Measurements from ENCODE around the gene STRA6. TPM values are rescaled to one million over a fixed set of nuclear protein-coding genes. Genes with fewer than 3 reads are reported as not detected.

Gene STRA6
- total RNA-seq, 1 experiment from 2014 or later, result 2.1 TPM

DNA sequence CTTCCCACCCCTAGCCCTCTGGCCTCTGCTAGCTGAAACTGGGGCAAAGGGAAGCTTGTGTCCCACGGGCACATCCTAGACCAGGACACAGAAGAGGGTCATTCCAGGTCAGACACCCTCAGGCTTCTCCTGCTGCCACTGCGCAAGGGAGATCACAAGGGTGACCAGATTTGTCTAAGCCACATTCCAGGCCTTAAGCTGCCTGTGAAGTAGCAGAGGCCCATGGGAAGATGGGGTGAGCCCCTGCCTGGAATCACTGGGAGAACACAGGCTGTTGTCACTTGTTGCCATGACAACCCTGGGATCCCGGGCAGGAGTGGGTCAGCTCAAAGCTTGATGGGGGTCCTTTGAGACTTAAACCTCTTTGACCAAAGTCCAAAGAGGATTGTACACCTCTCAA, 10.8 kb downstream of the STRA6 start:
- intact Hi-C loops (cut with micrococcal nuclease; ENCODE audit: unreplicated experiment), result no loop called here
- no peak overlapping the region for H3K4me3 Mint-ChIP-seq (ENCODE audit: unreplicated experiment)
- peaks cover 7% of the 10 kb centered on the region for H3K4me1 Mint-ChIP-seq (ENCODE audit: low read depth, unreplicated experiment)
- Histone ChIP-seq H3K36me3 (ENCODE audit: control insufficient read depth, insufficient read depth, low read length) (no peaks in the 10 kb centered on the region), H3K4me3 (ENCODE audit: low read depth, low read length) (no peak overlapping the region), H3K27me3 (replicated peaks; ENCODE audit: control insufficient read depth, insufficient read depth, low read length) (no peaks in the 10 kb centered on the region), H3K4me1 (peaks cover 15% of the 10 kb centered on the region), H3K9me3 (no peaks in the 10 kb centered on the region)
- H3K36me3 Mint-ChIP-seq (ENCODE audit: insufficient read depth, unreplicated experiment), result peaks cover 5% of the 10 kb centered on the region
- BruUV-seq (replicated peaks), result no TSS peak
- H3K9me3 Mint-ChIP-seq (ENCODE audit: unreplicated experiment), result no peaks in the 10 kb centered on the region
- H3K27me3 Mint-ChIP-seq (ENCODE audit: insufficient read depth, unreplicated experiment), result peaks cover 5% of the 10 kb centered on the region
- POLR2A ChIA-PET, result no interaction called here
- peak; percentile 44 to 50 for DNase-seq
- CTCF ChIA-PET, result no interaction called here
- H3K27ac Mint-ChIP-seq (ENCODE audit: unreplicated experiment), result no peak overlapping the region
- TF ChIP-seq, protein P1, sequence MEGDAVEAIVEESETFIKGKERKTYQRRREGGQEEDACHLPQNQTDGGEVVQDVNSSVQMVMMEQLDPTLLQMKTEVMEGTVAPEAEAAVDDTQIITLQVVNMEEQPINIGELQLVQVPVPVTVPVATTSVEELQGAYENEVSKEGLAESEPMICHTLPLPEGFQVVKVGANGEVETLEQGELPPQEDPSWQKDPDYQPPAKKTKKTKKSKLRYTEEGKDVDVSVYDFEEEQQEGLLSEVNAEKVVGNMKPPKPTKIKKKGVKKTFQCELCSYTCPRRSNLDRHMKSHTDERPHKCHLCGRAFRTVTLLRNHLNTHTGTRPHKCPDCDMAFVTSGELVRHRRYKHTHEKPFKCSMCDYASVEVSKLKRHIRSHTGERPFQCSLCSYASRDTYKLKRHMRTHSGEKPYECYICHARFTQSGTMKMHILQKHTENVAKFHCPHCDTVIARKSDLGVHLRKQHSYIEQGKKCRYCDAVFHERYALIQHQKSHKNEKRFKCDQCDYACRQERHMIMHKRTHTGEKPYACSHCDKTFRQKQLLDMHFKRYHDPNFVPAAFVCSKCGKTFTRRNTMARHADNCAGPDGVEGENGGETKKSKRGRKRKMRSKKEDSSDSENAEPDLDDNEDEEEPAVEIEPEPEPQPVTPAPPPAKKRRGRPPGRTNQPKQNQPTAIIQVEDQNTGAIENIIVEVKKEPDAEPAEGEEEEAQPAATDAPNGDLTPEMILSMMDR (IDR thresholded peaks at IDR 0.05; ENCODE audit: insufficient read depth in 1 of 2, low read depth in 1 of 2, low read length in 1 of 2, severe bottlenecking in 1 of 2, unreplicated experiment in 1 of 2), result no peak

DNA sequence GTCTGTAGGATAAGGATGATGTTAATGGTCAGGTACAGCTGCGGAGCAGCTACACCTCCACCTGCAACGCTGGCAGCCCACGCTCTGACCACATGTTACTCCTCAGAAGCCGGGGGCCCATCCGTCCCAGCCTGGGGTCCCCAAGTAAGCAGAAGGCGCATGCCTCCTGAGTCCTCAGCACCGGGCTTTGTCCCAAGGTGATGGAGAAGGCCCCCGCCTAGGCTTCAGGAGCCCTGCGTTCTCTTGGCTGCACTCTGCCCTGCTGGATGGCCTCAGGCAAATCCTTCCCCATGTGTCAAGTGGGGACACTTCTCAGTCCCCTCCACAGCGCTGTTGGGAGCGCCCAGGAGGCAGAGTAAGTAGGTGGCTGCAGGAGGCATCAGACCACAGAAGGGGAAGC, 14.4 kb downstream of the STRA6 start:
- Mint-ChIP-seq H3K4me3 (ENCODE audit: unreplicated experiment) (no peak overlapping the region), H3K36me3 (ENCODE audit: insufficient read depth, unreplicated experiment) (peaks cover 5% of the 10 kb centered on the region), H3K27ac (ENCODE audit: unreplicated experiment) (no peak overlapping the region), H3K27me3 (ENCODE audit: insufficient read depth, unreplicated experiment) (peaks cover 8% of the 10 kb centered on the region), H3K9me3 (ENCODE audit: unreplicated experiment) (no peaks in the 10 kb centered on the region), H3K4me1 (ENCODE audit: low read depth, unreplicated experiment) (peaks cover 7% of the 10 kb centered on the region)
- H3K27me3 ChIP-seq (replicated peaks; ENCODE audit: control insufficient read depth, insufficient read depth, low read length), result no peaks in the 10 kb centered on the region
- intact Hi-C loops (cut with micrococcal nuclease; ENCODE audit: unreplicated experiment), result no loop called here
- H3K9me3 ChIP-seq, result no peaks in the 10 kb centered on the region
- DNase-seq, result no peak
- no TSS peak for BruUV-seq (replicated peaks)
- POLR2A ChIA-PET, result no interaction called here
- H3K36me3 ChIP-seq (ENCODE audit: control insufficient read depth, insufficient read depth, low read length), result no peaks in the 10 kb centered on the region
- CTCF ChIA-PET, result no interaction called here
- H3K4me1 ChIP-seq, result peaks cover 15% of the 10 kb centered on the region
- TF ChIP-seq, protein P1 (IDR thresholded peaks at IDR 0.05; ENCODE audit: insufficient read depth in 1 of 2, low read depth in 1 of 2, low read length in 1 of 2, severe bottlenecking in 1 of 2, unreplicated experiment in 1 of 2), result no peak
- H3K4me3 ChIP-seq (ENCODE audit: low read depth, low read length), result no peak overlapping the region

DNA sequence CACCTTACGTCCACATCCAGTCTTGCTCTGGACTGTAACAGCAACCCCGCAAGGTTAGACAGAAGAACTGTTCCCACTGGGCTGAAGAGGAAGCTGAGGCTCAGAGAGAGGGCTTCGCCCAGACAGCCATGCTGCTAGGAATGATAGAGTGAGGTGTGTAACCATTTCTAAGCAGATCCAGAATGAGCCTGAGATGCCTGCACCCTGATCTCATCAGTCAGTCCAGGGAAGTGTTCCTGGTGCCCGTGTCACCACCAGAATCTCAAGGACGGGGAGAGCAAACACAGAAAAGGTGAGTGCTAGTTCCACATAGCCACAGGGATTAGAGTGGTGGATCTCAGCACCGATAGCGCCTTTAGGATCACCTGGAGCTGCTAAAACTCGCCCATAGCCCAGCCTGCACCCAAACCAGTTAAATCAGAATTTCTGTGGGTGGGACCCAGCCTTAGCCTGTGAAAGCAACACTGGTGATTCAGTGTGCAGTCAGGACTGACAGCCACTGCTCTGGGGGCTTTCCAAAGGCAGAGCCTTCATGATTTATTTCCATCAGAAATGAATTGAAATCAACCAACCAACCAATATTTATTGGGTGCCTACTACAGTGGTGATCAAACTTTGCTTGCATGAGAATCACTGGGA, 16.8 kb downstream of the STRA6 start:
- H3K27me3 ChIP-seq (replicated peaks; ENCODE audit: control insufficient read depth, insufficient read depth, low read length), result no peaks in the 10 kb centered on the region
- no peaks in the 10 kb centered on the region for H3K9me3 ChIP-seq
- H3K4me1 ChIP-seq, result peaks cover 10% of the 10 kb centered on the region; the same call in 1 of the 2 replicates
- Mint-ChIP-seq H3K4me1 (ENCODE audit: low read depth, unreplicated experiment) (no peaks in the 10 kb centered on the region), H3K36me3 (ENCODE audit: insufficient read depth, unreplicated experiment) (no peaks in the 10 kb centered on the region), H3K4me3 (ENCODE audit: unreplicated experiment) (no peak overlapping the region), H3K27me3 (ENCODE audit: insufficient read depth, unreplicated experiment) (peaks cover 13% of the 10 kb centered on the region), H3K9me3 (ENCODE audit: unreplicated experiment) (no peaks in the 10 kb centered on the region), H3K27ac (ENCODE audit: unreplicated experiment) (no peak overlapping the region)
- intact Hi-C loops (cut with micrococcal nuclease; ENCODE audit: unreplicated experiment), result no loop called here
- TF ChIP-seq, protein P1 (IDR thresholded peaks at IDR 0.05; ENCODE audit: insufficient read depth in 1 of 2, low read depth in 1 of 2, low read length in 1 of 2, severe bottlenecking in 1 of 2, unreplicated experiment in 1 of 2), result no peak
- ChIA-PET POLR2A (no interaction called here), CTCF (no interaction called here)
- no peak for DNase-seq
- no peak overlapping the region for H3K4me3 ChIP-seq (ENCODE audit: low read depth, low read length)
- H3K36me3 ChIP-seq (ENCODE audit: control insufficient read depth, insufficient read depth, low read length), result no peaks in the 10 kb centered on the region
- no TSS peak for BruUV-seq (replicated peaks)
